GM19240 (cell line): ENCODE data around the gene GGA1.
"Not testable (repeated sequence)": the region's sequence is repeated elsewhere in the genome, so short reads cannot be mapped to it uniquely, and the experiment has no call there.

ENCODE experiments used
- DNase-seq: peaks from one replicate; pipeline ENCODE4 v3.0.0; 2011; ENCODE audit warnings: low spot score; ENCODE audit not compliant: insufficient read length

Gene GGA1

DNA sequence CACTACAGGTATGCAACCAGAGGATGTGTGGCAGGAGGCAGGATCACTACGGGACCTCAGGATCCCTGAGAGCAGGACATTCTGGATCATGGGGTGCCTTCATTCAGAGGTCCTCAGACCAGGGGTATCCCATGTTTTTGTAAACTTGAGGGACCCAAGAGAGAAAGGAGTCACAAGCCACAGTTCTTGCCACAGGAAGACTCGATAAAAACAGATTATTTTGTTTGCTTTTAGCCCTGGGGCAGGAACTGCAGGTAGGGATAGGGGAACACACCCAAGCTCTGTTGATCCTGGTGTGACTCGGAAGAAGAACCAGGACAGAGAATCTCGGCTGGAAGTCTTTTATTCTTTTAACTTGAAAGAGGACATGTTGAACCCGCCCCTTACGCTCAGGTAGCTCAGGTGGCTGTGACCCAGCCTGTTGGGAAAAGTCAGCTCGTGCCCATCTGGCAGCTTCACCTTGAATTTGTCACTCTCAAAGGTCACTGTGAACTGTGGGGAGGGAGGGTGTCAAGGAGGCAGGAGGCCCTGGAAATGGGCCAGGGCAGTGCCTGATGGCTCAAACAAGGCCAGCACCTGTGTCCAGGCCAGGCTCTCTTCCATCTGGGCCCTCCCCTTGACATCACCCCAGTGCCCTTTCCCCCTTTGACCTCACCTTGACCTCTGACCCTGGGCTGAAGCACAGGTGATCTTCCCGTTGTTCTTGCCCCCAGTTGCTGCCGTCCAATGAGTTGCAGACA is 38.5 kb upstream of the GGA1 start:
- DNase-seq: no peak

DNA sequence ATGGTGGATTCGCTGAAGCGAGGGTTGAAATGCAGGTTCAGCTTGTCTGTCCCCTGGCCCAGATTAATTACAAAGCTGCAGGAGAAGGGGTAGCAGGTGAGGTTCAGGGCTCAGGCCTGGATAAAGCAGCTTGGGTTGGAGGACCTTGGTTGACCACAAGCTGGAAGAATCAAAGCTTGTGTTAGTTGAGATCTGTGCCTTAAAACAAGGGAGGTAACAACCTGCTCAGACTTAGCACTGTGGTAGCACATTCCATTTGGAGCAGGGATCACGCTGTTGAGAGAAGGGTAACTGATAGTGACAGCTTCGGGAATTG is 38.0 kb upstream of the GGA1 start:
- no peak for DNase-seq

DNA sequence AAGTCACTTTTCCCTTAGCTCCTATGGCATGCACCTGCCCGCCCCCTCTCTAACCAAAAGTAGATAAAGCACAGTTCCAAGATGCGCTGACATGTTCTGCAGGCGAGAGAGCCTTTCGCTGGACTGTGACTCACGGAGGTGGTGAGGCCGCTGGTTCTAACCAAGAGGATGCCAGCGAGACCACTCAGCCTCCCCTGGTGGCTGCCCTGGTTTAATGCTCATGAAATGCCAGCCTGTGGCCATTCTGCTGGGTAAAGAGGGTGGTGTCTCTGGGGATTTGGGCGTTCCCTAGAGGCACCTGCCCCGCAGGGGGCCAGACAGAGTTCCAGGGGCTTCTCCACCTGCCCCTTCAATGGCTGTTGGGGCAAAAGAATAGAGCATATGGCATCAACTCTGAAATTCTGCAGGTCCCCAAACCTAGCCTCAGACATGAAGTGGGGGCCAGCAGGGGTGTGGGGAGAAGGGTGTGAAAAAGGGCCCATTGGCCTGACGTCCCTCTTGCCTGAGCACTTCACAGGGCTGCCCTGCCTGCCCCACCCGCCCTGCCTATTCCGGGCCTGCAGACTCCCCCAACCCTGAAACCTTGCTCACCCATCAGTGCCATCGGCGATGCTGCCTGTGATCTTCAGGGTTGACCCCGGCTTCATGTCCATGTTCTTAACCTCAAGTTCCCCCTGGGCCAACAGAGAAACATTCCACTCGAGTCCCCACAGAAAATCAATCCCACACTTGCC is 37.2 kb upstream of the GGA1 start:
- no peak for DNase-seq

DNA sequence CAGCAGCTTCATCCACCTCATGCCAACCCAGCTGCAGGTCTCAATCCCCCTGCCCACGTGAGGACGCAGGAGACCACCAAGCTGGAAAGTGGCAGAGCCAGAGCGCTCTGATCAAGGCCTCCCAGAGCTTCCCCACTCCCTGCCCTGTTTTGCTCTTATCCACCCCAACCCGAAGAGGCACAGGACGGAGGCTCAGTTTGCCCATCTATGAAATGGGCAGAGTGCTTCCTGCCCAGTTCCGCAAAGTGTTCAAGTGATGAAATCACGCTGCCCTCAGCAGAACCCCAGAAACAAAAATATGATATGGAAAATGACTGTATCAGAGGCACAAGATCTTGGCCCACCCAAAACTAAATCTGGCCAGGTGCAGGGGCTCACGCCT is 36.7 kb upstream of the GGA1 start:
- DNase-seq: no peak

DNA sequence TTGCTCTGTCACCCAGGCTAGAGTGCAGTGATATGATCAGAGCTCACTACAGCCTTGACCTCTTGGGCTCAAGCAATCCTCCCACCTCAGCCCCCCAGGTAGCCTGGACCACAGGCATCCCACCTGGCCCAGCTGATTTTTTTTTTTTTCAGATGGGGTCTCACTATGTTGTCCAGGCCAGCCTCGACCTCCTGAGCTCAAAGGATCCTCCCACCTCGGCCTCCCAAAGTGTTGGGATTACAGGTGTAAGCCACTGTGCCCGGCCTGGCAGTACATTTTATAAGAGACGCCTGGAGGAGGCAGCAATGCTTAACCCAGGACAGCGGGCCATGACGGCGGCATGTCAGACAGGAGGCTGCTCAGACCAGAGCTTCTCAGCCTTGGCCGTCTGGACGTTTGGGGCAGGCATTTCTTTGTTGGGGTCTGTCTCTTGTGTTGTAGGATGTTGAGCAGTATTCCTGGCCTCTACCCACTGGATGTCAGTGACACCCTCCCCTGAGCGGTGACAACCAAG is 33.1 kb upstream of the GGA1 start:
- DNase-seq: no peak

DNA sequence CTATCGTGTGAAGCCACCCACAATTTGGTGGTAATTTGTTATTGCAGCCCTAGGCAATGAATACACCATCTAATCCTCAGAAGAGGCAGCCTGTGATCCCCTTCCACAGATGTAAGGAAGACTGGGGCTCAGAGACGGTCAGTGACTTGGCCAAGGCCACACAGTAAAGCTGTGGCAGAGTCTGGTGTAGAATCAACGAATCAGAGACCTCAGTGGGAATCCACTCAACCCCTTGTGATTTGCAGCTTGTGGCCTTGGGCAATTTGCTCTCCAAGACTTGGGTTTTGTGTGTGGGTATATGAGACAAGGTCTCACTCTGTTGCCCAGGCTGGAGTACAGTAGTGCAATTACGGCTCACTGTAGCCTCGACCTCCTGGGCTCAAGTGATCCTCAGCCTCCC is 30.6 kb upstream of the GGA1 start:
- no peak for DNase-seq

DNA sequence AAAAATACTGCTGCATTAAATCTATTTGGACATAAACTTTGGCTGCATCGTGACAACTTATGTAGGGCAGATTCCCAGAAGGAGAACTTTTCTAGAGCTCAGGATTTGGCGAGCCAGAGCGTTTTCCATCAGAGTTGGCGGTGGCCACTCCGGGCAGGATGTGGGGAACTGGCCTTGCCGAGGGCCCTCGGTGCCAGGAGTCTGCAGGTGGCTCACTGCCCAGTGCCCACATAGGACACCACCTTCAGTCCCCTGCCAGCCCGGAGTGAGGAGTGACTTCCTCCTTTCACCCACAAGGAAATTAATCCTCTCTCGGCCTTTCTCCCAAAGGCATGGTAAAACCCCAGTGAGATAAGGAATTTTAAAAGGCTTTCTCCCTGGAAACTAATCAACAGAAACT is 27.1 kb upstream of the GGA1 start:
- no peak for DNase-seq

DNA sequence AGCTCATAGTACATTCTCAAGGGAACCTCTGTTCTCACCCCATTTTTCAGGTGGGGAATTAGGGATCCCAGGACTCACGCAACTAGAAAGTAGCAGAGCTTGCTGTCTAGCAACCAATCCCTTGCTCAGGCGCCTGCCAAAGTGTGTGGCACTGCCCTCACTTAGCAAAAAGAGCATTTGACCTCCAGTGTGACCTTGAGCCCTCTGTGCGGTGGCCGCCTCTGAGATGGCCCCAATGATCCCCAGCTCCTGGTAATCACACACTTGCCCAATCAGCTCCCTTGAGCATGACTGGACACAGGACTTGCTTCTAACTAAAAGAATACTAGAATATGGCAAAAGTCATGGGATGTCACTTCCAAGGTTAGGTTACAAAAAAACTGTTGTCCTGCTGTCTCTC is 26.1 kb upstream of the GGA1 start:
- DNase-seq: no peak

DNA sequence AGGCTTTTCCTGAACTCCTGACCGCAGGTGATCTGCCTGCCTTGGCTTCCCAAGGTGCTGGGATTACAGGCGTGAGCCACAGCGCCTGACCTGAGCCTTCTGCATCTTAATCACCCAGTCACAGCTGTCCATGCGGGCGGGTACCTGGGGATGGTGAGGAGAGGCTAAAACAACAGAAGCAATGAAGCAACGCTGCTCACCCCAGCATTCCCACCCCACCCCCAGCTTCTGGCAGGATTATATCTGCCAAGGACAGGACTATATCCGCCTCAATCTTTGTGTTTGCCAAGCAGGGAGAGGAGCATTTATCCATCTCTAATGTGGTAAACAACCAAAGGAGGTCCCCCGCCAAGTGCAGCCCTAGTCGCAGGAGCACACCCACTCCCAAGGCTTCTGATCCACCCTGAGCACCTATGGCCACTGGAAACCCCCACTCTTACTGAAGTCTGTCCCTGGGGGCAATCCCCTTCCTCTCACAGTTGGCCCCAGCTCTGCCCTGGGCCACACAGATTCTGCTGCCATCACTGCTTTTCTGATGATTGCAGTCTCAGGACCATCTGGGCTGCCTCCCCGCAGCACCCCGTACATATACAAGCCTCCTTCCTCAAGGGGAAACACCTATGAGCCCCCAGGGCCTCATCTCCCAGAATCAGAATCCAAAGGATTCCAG is 20.0 kb upstream of the GGA1 start:
- DNase-seq: no peak

DNA sequence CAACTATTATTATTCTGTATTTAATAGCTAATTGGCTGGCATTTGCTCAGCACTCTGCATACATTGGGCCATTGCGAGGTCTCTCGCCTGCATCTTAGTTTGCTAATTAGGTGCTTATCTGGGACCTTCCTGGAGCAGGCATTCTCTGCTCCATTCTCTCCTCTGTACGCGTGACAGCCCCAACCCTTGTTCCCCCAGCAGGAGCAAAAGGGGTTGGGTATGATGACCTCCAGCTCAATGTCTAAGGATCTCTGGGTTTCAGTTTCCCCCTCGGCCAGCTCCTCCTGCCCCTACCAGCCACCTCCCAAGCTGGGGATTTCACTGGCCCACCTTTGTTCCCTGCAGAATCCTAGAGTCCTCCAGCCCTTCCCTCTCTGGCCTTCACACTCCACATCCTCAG is 19.0 kb upstream of the GGA1 start:
- no peak for DNase-seq

DNA sequence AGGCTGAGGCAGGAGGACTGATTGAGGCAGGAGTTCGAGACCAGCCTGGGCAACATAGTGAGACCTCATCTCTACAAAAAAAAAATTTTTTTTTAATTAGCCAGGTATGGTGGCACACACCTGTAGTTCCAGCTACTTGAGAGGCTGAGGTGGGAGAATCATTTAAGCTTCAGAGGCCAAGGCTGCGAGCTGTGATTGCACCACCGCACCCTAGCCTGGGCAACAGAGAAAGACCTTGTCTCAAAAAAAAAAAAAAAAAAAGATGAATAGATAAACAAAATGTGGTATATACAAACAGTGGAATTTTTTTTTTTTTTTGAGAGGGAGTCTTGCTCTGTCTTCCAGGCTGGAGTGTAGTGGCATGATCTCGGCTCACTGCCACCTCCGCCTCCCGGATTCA is 17.6 kb upstream of the GGA1 start:
- not testable (repeated sequence) for DNase-seq

DNA sequence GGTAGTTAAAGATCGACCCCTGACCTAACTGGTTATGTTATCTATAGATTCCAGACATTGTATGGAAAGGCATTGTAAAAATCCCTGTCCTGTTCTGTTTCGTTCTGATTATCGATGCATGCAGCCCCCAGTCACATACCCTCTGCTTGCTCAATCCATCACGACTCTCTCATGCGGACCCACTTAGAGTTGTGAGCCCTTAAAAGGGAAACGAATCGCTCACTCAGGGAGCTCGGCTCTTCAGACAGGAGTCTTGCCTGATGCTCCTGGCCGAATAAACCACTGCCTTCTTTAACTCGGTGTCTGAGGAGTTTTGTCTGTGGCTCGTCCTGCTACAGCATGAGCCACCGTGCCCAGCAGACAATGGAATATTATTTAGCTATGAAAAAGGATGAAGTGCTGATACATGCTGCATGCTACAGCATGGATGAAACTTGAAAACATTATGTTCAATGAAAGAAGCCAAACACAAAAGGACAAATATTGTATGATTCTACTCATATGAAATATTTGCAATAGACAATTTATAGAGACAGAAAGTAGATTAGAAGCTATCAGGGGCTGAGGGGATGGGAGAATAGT is 16.7 kb upstream of the GGA1 start:
- DNase-seq: no peak

DNA sequence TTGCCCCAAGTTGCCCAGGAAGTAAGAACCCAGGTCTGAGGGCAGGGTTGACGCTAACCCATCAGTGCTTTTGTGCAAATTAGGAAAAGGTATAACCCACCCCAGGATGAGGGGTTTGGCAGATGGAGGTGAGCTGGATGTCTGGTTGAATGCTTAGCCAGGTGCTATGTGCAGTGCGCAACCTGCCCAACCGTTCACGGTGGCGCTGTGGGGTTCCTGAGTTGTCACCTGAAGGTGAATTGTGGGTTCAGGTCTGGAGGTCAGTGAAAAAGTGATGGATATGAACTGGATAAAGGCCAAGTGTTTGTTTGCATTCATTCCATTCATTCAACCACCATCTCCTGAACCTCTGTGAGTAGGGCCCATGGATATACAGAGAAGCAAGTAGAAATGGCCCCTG is 14.4 kb upstream of the GGA1 start:
- no peak for DNase-seq

DNA sequence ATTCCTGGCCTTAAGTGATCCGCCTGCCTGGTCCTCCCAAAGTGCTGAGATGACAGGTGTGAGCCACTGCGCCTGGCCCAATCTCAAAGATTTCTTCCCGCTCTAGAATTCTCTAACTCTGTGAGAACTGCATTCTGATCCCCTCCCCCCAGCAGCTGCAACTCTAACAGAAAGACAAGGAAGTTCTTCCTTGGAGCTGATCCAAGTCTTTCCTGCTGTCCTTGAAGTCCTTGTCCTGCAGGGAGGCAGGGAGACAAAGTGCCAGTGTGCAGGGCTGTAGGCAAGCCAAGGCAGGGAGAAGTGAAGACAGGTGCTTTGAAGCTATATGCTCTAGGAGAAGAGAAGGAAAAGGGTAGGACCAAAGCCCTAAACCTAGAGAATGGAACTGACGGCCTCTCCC is 9.5 kb upstream of the GGA1 start:
- no peak for DNase-seq

DNA sequence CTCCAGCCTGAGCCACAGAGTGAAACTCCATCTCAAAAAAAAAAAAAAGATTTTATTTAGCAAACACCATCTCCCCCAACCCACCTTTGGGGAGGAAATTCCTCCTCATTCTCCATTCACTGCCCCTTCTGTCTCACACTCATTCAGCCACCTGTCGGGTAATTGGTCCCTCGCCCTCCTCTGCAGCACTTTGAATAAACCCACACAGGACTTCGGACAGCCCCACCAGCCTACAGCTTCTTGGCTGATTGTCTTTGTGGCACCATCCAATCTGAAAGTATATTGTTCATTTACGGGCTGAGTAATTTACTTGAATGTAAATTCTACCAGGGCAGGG is 7.5 kb upstream of the GGA1 start:
- no peak for DNase-seq

DNA sequence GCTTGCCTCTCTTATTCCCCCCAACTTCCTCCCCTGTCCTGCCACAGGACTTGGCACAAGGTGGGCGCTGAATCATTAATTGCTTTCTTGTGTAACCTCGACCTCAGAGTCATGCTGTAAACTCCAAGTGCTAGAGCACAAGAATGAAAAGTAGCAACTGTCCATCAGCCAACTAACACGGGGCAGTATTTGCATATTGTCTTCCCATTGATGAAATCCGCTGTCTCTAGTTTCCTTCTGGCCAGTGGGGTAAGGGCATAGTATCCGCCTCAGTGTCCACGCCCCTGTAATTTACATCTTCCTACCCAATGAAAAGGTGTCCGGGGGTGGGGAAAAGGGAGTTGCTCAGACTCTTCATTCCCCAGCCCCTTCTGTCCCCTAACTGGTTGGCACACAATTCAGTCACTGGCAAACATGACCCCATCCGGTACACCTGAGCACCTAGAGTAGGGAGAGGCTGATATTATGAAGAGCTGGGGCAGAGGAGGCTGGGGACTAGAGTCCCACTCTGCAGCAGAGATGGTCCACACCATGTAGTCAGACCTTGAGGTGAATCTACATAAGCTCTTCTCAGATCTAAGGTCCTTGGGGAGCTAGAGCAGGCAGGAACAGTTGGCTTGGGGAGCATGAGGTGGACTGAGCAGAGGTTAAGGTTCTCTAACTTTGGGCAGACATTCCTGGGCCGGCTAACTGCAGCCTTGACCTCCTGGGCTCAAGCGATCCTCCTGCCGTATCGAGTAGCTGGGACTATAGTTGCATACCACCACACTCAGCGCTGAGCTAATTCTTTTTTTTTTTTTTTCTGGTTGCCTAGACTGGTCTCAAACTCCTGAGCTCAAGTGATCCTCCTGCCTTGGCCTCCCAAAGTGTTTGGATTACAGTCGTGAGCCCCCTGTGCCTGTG is 6.8 kb upstream of the GGA1 start:
- no peak for DNase-seq

DNA sequence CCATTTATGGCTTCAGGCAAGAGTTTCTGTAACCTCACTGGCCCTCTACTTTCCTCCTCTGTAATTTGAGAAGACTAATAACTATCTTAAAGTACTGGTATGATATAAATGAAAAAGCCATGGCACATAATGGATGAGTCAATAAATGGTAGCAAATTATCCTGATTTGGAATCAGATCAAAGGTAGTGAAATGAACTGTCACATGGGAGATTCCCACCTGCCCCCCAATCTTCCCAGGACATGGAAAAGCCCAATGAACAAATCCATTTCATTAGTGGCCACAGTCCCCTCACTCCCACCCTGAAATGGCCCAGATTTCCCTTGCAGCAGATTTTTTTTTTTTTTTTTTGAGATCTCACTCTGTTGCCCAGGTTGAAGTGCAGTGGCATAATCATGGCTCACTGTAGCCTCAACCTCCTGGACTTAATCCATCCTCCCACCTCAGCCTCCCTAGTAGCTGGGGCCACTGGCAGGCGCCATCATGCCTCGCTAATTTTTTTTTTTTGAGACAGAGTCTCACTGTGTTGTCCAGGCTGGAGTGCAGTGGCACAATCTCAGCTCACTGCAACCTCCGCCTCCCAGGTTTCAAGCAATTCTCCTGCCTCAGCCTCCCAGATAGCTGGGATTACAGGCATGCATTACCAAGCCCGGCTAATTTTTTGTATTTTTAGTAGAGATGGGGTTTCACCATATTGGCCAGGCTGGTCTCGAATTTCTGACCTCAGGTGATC is 5.9 kb upstream of the GGA1 start:
- DNase-seq: not testable (repeated sequence)

DNA sequence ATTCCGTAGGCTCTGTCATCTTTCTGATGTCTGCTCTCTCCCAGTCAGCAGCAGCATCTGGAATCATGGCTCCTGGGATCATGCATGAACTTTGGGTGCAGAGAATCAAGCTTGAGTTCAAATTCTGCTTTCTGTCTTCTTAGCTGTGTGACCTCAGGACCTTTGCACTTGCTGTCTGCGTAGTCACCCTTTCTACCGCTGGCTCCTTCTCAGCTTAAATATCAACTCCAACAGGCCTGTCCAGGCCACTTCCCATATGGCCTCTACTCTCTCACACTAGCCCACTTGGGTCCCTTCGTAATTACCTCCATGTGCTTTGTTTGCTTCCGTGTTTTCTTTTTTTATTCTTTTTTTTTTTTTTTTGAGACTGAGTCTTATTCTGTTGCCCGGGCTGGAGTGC is 4.6 kb upstream of the GGA1 start:
- DNase-seq: no peak

DNA sequence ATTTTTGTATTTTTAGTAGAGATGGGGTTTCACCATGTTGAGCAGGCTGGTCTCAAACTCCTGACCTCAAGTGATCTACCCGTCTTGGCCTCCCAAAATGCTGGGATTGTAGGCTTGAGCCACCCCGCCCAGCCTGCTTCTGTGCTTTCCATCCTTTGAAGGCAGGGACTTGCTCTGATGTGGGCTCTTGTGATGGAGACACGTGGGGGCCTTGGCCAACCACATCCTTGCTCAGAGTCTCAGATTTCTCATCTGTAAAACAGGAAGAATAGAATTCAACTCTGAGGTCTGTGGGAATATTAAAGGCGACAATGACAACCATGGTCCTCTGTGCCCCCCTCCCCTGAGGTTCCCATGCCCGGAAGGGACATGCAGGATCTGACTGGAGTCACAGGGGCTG is 3.8 kb upstream of the GGA1 start:
- DNase-seq: no peak

DNA sequence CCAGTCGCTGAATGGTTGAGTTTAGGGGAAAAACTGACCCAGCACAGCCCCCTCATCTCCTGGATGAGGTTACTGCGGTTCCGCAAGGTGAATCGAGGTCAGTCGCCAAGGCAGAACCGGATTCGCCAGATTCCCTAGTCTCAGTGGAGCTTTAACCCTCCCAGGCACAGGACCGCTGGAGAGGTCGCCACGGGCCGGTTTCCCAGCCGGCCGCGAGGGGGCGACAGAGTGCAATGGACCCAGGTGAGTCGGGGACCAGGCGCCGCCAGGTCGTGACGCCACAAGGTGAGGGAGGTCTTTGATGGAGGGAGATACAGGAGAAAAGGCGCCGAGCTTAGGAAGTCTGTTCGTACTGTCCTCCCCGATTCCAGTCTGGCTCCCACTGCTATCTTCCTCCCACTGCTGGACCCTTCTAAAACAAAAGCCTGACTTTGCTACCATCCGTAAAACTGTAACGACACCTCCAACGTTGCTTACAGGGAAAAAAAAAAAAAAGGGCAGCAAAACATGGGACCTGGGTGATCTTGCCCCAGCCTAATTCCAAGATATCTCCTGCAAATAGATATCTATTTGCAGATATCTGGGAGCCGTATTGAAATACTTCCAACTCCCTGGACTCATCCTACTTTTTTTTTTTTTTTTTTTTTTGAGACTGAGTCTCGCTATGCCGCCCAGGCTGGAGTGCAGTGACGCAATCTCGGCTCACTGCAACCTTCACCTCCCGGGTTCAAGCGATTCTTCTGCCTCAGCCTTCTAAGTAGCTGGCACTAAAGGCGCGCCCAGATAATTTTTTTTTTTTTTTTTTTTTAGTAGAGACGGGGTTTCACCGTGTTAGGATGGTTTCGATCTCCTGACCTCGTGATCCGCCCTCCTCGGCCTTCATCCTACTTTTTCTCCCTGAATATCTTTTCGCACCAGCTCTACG is 1.4 kb upstream of the GGA1 start:
- peak; percentile 85 for DNase-seq
